Trophoblast cell (in vitro differentiated cells and primary cell): ENCODE results near the gene CFDP1.

Experiments
- DNase-seq, 2 donors: peaks; one replicate each; pipeline ENCODE4 v3.0.0-alpha.2; 2016
- H2AFZ ChIP-seq: 2 replicates; pipeline ENCODE4 v1.6.1; 2013; ENCODE audit warnings: low read length, moderate library complexity, mild to moderate bottlenecking; ENCODE audit not compliant: insufficient read depth, poor library complexity
- H2AK5ac ChIP-seq: 2 replicates; pipeline ENCODE4 v1.6.1; 2013; ENCODE audit warnings: mild to moderate bottlenecking, low read length
- H2BK120ac ChIP-seq: 2 replicates; pipeline ENCODE4 v1.6.1; 2013; ENCODE audit warnings: low read length, mild to moderate bottlenecking, moderate library complexity; ENCODE audit not compliant: insufficient read depth, poor library complexity
- H2BK12ac ChIP-seq: 2 replicates; pipeline ENCODE4 v1.6.1; 2013; ENCODE audit warnings: mild to moderate bottlenecking, low read length, moderate library complexity
- H2BK5ac ChIP-seq: 2 replicates; pipeline ENCODE4 v1.6.1; 2013; ENCODE audit warnings: low read length, low read depth, moderate library complexity, mild to moderate bottlenecking; ENCODE audit not compliant: poor library complexity
- H3K14ac ChIP-seq: 2 replicates; pipeline ENCODE4 v1.6.1; 2013; ENCODE audit warnings: mild to moderate bottlenecking, low read length
- H3K18ac ChIP-seq: 2 replicates; pipeline ENCODE4 v1.6.1; 2013; ENCODE audit warnings: mild to moderate bottlenecking, low read length
- H3K23ac ChIP-seq: 2 replicates; pipeline ENCODE4 v1.6.1; 2013; ENCODE audit warnings: low read length
- H3K27ac ChIP-seq: 2 replicates; pipeline ENCODE4 v1.5.1; 2013; ENCODE audit warnings: low read depth, mild to moderate bottlenecking, inconsistent platforms, low read length, moderate library complexity
- H3K27me3 ChIP-seq: 2 replicates; pipeline ENCODE4 v1.6.1; 2013; ENCODE audit warnings: inconsistent platforms, mild to moderate bottlenecking, low read length, moderate library complexity; ENCODE audit not compliant: insufficient read depth
- H3K36me3 ChIP-seq, 2 experiments: 1 replicate in 1 of 2; 2 replicates in 1 of 2; pipeline ENCODE4 v1.6.1; 2013; ENCODE audit warnings: low read length in 2 of 2, mild to moderate bottlenecking in 2 of 2, moderate library complexity in 1 of 2; ENCODE audit not compliant: insufficient read depth in 2 of 2, control insufficient read depth in 1 of 2
- H3K4ac ChIP-seq: 2 replicates; pipeline ENCODE4 v1.6.1; 2013; ENCODE audit warnings: low read depth, mild to moderate bottlenecking, low read length, moderate library complexity
- H3K4me1 ChIP-seq, 2 experiments: 1 replicate in 1 of 2; 2 replicates in 1 of 2; pipeline ENCODE4 v1.6.1; 2013; ENCODE audit warnings: low read length in 2 of 2, mild to moderate bottlenecking in 2 of 2, moderate library complexity in 1 of 2; ENCODE audit not compliant: insufficient read depth in 2 of 2, control insufficient read depth in 1 of 2
- H3K4me2 ChIP-seq: 2 replicates; pipeline ENCODE4 v1.6.1; 2013; ENCODE audit warnings: inconsistent platforms, mild to moderate bottlenecking, low read length, moderate library complexity
- H3K4me3 ChIP-seq: 2 replicates; pipeline ENCODE4 v1.5.1; 2013; ENCODE audit warnings: mild to moderate bottlenecking, low read depth, low read length, inconsistent platforms
- H3K79me1 ChIP-seq: one replicate; pipeline ENCODE4 v1.6.1; 2013; ENCODE audit warnings: low read length
- H3K79me2 ChIP-seq: 2 replicates; pipeline ENCODE4 v1.6.1; 2013; ENCODE audit warnings: low read length, mild to moderate bottlenecking; ENCODE audit not compliant: control insufficient read depth, insufficient read depth, poor library complexity
- H3K9ac ChIP-seq: 2 replicates; pipeline ENCODE4 v1.6.1; 2013; ENCODE audit warnings: mild to moderate bottlenecking, low read length
- H3K9me3 ChIP-seq: 2 replicates; pipeline ENCODE4 v1.6.1; 2013; ENCODE audit warnings: low read depth, mild to moderate bottlenecking, control low read depth, inconsistent platforms, low read length; ENCODE audit not compliant: insufficient read depth
- H4K12ac ChIP-seq: 2 replicates; pipeline ENCODE4 v1.6.1; 2013; ENCODE audit warnings: low read depth, mild to moderate bottlenecking, low read length, moderate library complexity
- H4K8ac ChIP-seq: 2 replicates; pipeline ENCODE4 v1.6.1; 2013; ENCODE audit warnings: low read depth, mild to moderate bottlenecking, low read length, moderate library complexity
- H4K91ac ChIP-seq: one replicate; pipeline ENCODE4 v1.6.1; 2013; ENCODE audit warnings: low read depth, mild to moderate bottlenecking, low read length, moderate library complexity
- WGBS: extraction: QIAGEN DNeasy Blood & Tissue Kit; methylation state at CpG from one replicate; pipeline ENCODE4 v1.1.7; 2013; ENCODE audit warnings: missing lambda C conversion rate; ENCODE audit not compliant: insufficient read length, insufficient coverage; ENCODE audit errors: extremely low coverage; 5-methylcytosine and 5-hydroxymethylcytosine counted together

Gene CFDP1

DNA sequence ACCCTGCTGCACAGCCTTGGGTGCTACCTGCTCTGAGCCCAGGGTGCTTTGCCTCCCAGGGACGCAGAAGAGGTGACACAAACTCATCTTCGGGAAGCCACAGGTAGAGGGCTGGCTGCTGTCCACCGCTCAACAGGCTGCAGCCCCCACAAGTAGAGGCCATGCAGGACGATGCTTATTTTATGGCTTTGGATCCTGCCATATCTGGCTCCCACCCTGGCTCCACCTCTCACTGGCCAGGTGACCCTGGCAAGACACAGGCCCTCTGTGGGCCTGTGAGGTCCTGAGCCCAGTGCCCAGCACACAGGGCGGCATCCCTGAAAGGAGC lies 170.5 kb downstream of the CFDP1 start:
- Histone ChIP-seq H3K4ac (peak overlapping the region; percentile 97), H4K8ac (no peak overlapping the region), H3K23ac (no peak overlapping the region), H3K18ac (no peak overlapping the region), H3K79me1 (peaks cover 26% of the 10 kb centered on the region), H3K36me3 (peaks cover 26 to 30% of the 10 kb centered on the region in 2 experiments), H3K4me2 (no peak overlapping the region), H2BK120ac (no peak overlapping the region), H2AK5ac (no peak overlapping the region), H3K9ac (no peak overlapping the region), H2BK5ac (no peak overlapping the region), H3K27me3 (no peaks in the 10 kb centered on the region), H2AFZ (no peak overlapping the region), H3K14ac (no peak overlapping the region), H4K91ac (no peak overlapping the region), H3K9me3 (peaks cover 2% of the 10 kb centered on the region), H3K79me2 (peaks cover 57% of the 10 kb centered on the region), H4K12ac (no peak overlapping the region), H2BK12ac (no peak overlapping the region), H3K27ac (no peak overlapping the region), H3K4me3 (no peak overlapping the region), H3K4me1 (peaks cover 40 to 65% of the 10 kb centered on the region in 2 experiments)
- no CpG with 5 or more reads among the region's 5 CpGs for WGBS
- DNase-seq: no peak

DNA sequence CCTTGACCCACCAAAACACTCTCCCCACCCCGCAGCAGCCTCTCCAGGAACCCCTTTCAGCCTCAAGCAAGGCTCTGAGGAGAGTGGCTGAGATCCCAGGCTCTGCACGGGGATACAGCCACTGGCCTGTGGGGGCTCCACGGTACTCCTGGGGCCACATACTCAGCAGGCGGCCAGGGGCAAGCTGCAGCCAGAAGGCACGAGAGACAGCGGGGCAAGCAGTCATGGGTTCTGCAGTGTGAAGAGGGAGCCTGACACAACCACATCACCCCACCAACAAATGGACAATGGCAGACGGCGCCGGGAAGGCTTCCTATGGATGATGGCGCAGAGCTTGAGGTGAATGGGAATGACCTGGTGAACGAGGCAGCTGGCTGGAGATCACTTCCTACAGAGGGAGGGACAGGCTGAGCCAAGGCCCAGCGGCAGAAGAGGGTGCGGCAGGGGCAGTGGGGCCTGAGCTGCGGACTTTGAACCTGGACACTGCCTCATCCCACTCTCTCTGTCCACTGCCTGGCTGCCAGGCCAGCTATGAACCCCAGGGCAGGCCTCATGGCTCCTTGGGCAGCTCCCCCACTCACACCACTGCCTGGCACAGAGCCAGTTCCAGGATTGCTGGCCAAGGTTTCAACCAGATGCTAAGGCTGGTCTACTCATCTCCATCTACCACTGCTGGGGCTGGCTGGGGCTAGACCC lies 171.1 kb downstream of the CFDP1 start:
- Histone ChIP-seq H3K4ac (peak overlapping the region; percentile 97), H2BK5ac (no peak overlapping the region), H2BK12ac (no peak overlapping the region), H3K4me1 (peaks cover 39 to 67% of the 10 kb centered on the region in 2 experiments), H4K91ac (no peak overlapping the region), H3K4me2 (no peak overlapping the region), H3K18ac (no peak overlapping the region), H2BK120ac (no peak overlapping the region), H3K9ac (no peak overlapping the region), H3K79me2 (peaks cover 59% of the 10 kb centered on the region), H3K14ac (no peak overlapping the region), H3K27ac (no peak overlapping the region), H3K4me3 (no peak overlapping the region), H2AFZ (no peak overlapping the region), H3K36me3 (peaks cover 26 to 30% of the 10 kb centered on the region in 2 experiments), H4K12ac (no peak overlapping the region), H3K79me1 (peaks cover 26% of the 10 kb centered on the region), H4K8ac (no peak overlapping the region), H3K27me3 (no peaks in the 10 kb centered on the region), H3K9me3 (peaks cover 2% of the 10 kb centered on the region), H2AK5ac (no peak overlapping the region), H3K23ac (no peak overlapping the region)
- DNase-seq: no peak
- WGBS: no CpG with 5 or more reads among the region's 14 CpGs

DNA sequence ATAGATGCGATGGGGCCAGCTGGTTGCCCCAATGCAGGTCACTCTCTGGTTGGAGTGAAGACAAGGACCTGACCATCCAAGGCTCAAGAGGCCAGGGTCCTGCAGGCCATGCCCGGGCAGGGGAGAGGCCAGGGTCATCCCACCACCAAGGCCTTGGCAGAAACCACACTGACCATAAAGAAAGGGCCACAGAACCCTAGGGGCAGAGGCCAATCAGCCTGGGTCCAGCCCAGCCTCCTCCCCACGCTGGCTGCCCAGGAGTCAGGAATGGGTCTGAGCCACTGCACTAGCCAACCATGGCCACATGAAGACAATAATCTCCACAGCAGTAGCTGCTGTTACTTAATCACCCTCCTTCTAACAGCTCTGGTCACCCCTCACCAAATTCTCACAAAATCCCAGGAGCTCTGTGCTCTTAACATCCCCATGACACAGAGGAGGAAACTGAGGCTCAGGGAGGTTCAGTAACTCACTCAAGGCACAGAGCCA lies 171.7 kb downstream of the CFDP1 start:
- no peak overlapping the region for H3K4me2 ChIP-seq
- no CpG with 5 or more reads among the region's 3 CpGs for WGBS
- H3K4ac ChIP-seq: peak overlapping the region; percentile 97
- no peak overlapping the region for H4K12ac ChIP-seq
- peaks cover 65% of the 10 kb centered on the region for H3K79me2 ChIP-seq
- H3K23ac ChIP-seq: no peak overlapping the region
- H3K36me3 ChIP-seq: peaks cover 26 to 30% of the 10 kb centered on the region in 2 experiments
- peaks cover 43 to 69% of the 10 kb centered on the region in 2 experiments for H3K4me1 ChIP-seq
- peaks cover 25% of the 10 kb centered on the region for H3K79me1 ChIP-seq
- H2BK120ac ChIP-seq: no peak overlapping the region
- H2BK5ac ChIP-seq: no peak overlapping the region
- H2AK5ac ChIP-seq: no peak overlapping the region
- H3K4me3 ChIP-seq: no peak overlapping the region
- DNase-seq: no peak
- H3K9ac ChIP-seq: no peak overlapping the region
- no peaks in the 10 kb centered on the region for H3K27me3 ChIP-seq
- no peak overlapping the region for H2AFZ ChIP-seq
- no peak overlapping the region for H4K91ac ChIP-seq
- H3K14ac ChIP-seq: no peak overlapping the region
- no peak overlapping the region for H4K8ac ChIP-seq
- no peak overlapping the region for H3K27ac ChIP-seq
- peaks cover 2% of the 10 kb centered on the region for H3K9me3 ChIP-seq
- H3K18ac ChIP-seq: no peak overlapping the region
- no peak overlapping the region for H2BK12ac ChIP-seq

DNA sequence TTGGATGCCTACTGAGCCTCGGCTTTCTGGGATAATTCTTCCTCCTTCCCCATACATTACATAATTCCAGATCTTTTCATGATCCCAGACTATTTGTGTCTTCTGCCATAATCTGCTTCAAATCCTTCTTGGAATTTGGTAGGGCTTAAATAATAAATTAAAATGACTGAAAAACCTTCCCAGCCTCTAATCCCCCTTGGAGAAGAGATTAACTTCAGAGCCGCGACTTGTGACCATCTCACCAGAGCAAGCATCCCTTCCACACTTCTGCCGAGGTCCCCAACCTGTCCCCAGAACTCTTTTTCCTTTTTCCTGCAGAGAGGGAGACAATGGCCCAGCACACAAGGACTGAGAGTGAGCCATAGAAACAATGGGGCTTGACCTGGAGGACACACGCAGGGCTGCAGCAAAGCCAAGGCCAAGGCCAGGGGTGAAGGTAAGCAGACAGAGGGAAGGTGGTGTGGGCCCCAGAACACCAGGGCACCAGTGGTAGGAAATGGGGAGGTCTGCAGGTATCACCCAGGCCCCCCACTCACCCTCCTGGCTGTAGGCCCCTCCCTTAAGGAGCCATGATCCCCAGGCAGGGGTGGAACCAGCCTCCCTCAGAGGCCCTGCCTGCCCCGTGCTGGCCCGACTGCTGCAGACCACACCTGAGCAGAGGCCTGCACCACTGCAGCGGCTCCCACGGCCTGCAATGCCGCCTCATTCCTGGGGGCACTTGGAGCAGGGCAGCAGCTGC lies 172.3 kb downstream of the CFDP1 start:
- Histone ChIP-seq H3K18ac (no peak overlapping the region), H3K36me3 (peaks cover 26 to 30% of the 10 kb centered on the region in 2 experiments), H3K27ac (no peak overlapping the region), H3K14ac (no peak overlapping the region), H2AK5ac (no peak overlapping the region), H3K4me1 (peaks cover 43 to 69% of the 10 kb centered on the region in 2 experiments), H3K27me3 (no peaks in the 10 kb centered on the region), H3K23ac (no peak overlapping the region), H2BK5ac (no peak overlapping the region), H2BK120ac (no peak overlapping the region), H3K9me3 (peaks cover 2% of the 10 kb centered on the region), H3K4me3 (no peak overlapping the region), H3K79me2 (peaks cover 62% of the 10 kb centered on the region), H3K79me1 (peaks cover 21% of the 10 kb centered on the region), H2AFZ (no peak overlapping the region), H3K9ac (no peak overlapping the region), H2BK12ac (no peak overlapping the region), H4K12ac (no peak overlapping the region), H3K4ac (peak overlapping the region; percentile 97), H4K91ac (no peak overlapping the region), H3K4me2 (no peak overlapping the region), H4K8ac (no peak overlapping the region)
- no peak for DNase-seq
- no CpG with 5 or more reads among the region's 10 CpGs for WGBS
